K562 (cell line): ENCODE measurements around the gene SLC39A13. TPM values are rescaled to one million over a fixed set of nuclear protein-coding genes. Genes with fewer than 3 reads are reported as not detected.

Experiments
- ATAC-seq: fragments of 200-7000 bp; cut with Tn5 transposase; 3 replicates; pipeline ENCODE4 v1.9.1; 2020; ENCODE audit warnings: moderate library complexity
- BruUV-seq: library from RNA; stranded (reverse); fragments of 400-500 nt; replicated peaks from 2 replicates; lab custom pipeline; 2021; lab: Mats Ljungman, UMichigan
- CTCF ChIA-PET: fragments of 300-600 bp; formaldehyde crosslinking; extraction: SDS; loops from one replicate; lab custom pipeline; 2021; ENCODE audit warnings: low intra/inter-chr PET ratio; lab: Yijun Ruan, JAX
- POLR2A ChIA-PET: fragments of 300-600, 350-650 bp; sonication (Branson Sonifier 250); formaldehyde crosslinking; extraction: SDS; loops from one replicate; lab custom pipeline; 2021; ENCODE audit warnings: antibody characterized with exemption, inconsistent platforms; lab: Yijun Ruan, JAX
- DNase-seq, 4 experiments: peaks; one replicate each; pipeline versions ENCODE4 v3.0.0 to v3.0.0-alpha.2; 2011 to 2018; ENCODE audit warnings: low spot score in 3 of 4, mixed read lengths in 3 of 4; ENCODE audit errors: extremely low read depth in 1 of 4
- FAIRE-seq: peaks from 2 replicates; lab custom pipeline; 2011; peaks lifted over from hg19 to GRCh38; lab: Jason Lieb, UNC
- H2AFZ ChIP-seq: 2 replicates; pipeline ENCODE4 v1.6.0; 2011; ENCODE audit warnings: low read depth, low read length, control low read depth, inconsistent platforms
- H3K27ac ChIP-seq: fragments of 200-600 bp; 3 replicates; pipeline ENCODE4 v1.8.0; 2011; ENCODE audit warnings: low read depth, mild to moderate bottlenecking, control low read depth, inconsistent platforms, low read length, moderate library complexity, mixed read lengths; ENCODE audit errors: extremely low read depth
- H3K27me3 ChIP-seq, 2 experiments: fragments of 300-600 bp in 1 of 2; 2 replicates in 1 of 2; 3 replicates in 1 of 2; pipeline versions ENCODE4 v1.6.0 to v1.8.0; 2011; ENCODE audit warnings: inconsistent platforms in 2 of 2, low read length in 2 of 2, mild to moderate bottlenecking in 1 of 2, mixed read lengths in 1 of 2, moderate library complexity in 1 of 2; ENCODE audit not compliant: control insufficient read depth in 2 of 2, insufficient read depth in 2 of 2
- H3K36me3 ChIP-seq: fragments of 300-600 bp; 3 replicates; pipeline ENCODE4 v1.8.0; 2011; ENCODE audit warnings: mild to moderate bottlenecking, low read length, inconsistent platforms; ENCODE audit not compliant: control insufficient read depth, insufficient read depth
- H3K4me1 ChIP-seq, 2 experiments: fragments of 200-600 bp in 1 of 2; replicated peaks in 1 of 2; 2 replicates in 1 of 2; 3 replicates in 1 of 2; pipeline versions ENCODE4 v1.5.1 to v1.8.0; 2011; ENCODE audit warnings: inconsistent platforms in 2 of 2, low read length in 2 of 2, mild to moderate bottlenecking in 1 of 2, mixed read lengths in 1 of 2, moderate library complexity in 1 of 2; ENCODE audit not compliant: control insufficient read depth in 2 of 2, insufficient read depth in 2 of 2
- H3K4me2 ChIP-seq: 2 replicates; pipeline ENCODE4 v1.6.1; 2011; ENCODE audit warnings: low read length, control low read depth, inconsistent platforms, mixed read lengths; ENCODE audit not compliant: insufficient read depth
- H3K4me3 ChIP-seq: fragments of 200-600 bp; sonication (generic), shearing (Covaris generic); 2 replicates; pipeline ENCODE4 v1.5.1; 2016; ENCODE audit warnings: control low read depth, inconsistent platforms
- H3K79me2 ChIP-seq: fragments of 200-600 bp; 3 replicates; pipeline ENCODE4 v1.8.0; 2011; ENCODE audit warnings: low read length, inconsistent platforms; ENCODE audit not compliant: control insufficient read depth, insufficient read depth
- H3K9ac ChIP-seq, 2 experiments: 2 replicates each; pipeline versions ENCODE4 v1.6.0 to v1.6.1; 2011; ENCODE audit warnings: low read depth in 2 of 2, low read length in 2 of 2, control low read depth in 1 of 2, inconsistent platforms in 1 of 2, mild to moderate bottlenecking in 1 of 2, mixed read lengths in 1 of 2; ENCODE audit not compliant: insufficient read depth in 1 of 2
- H3K9me1 ChIP-seq: one replicate; pipeline ENCODE4 v1.6.0; 2011; ENCODE audit warnings: inconsistent platforms, mild to moderate bottlenecking, low read length, moderate library complexity; ENCODE audit not compliant: control insufficient read depth, insufficient read depth
- H3K9me3 ChIP-seq: replicated peaks from 2 replicates; pipeline ENCODE4 v1.5.1; 2011; ENCODE audit warnings: low read depth, low read length, inconsistent platforms; ENCODE audit not compliant: control insufficient read depth, insufficient read depth
- H4K20me1 ChIP-seq: replicated peaks from 2 replicates; pipeline ENCODE4 v1.6.1; 2011; ENCODE audit warnings: low read length, inconsistent platforms, mixed read lengths; ENCODE audit not compliant: control insufficient read depth, insufficient read depth
- ATF7 ChIP-seq: fragments of 450-650 bp; IDR thresholded peaks from 2 replicates; pipeline ENCODE4 v1.7.1; 2014; ENCODE audit warnings: mild to moderate bottlenecking, moderate library complexity
- CBX5 ChIP-seq: IDR thresholded peaks from 2 replicates; pipeline ENCODE4 v1.6.1; 2014; ENCODE audit warnings: low read depth, borderline replicate concordance
- EGR1 ChIP-seq: fragments of 450-650 bp; conservative IDR thresholded peaks from 2 replicates; pipeline ENCODE4 v1.6.1; 2017; ENCODE audit warnings: mild to moderate bottlenecking
- FOXM1 ChIP-seq, 2 experiments: fragments of 450-650 bp in 1 of 2; sonication (generic) in 1 of 2; formaldehyde crosslinking in 1 of 2; IDR thresholded peaks; 2 replicates each; pipeline versions ENCODE4 v1.6.1 to v1.9.0; 2017 to 2022; ENCODE audit warnings: low read depth in 2 of 2, mild to moderate bottlenecking in 2 of 2, missing genetic modification reagents in 1 of 2, moderate library complexity in 1 of 2
- GABPA ChIP-seq: fragments of 200-800 bp; sonication (Bioruptor generic); conservative IDR thresholded peaks from 2 replicates; pipeline ENCODE4 v1.6.1; 2016; ENCODE audit warnings: low read depth, missing genetic modification characterization, missing compliant biosample characterization
- HDGF ChIP-seq: fragments of 450-650 bp; IDR thresholded peaks from 2 replicates; pipeline ENCODE4 v1.6.1; 2016
- MCM3 ChIP-seq: fragments of 450-650 bp; IDR thresholded peaks from 2 replicates; pipeline ENCODE4 v1.6.1; 2016
- NCOA1 ChIP-seq: fragments of 450-650 bp; IDR thresholded peaks from 2 replicates; pipeline ENCODE4 v1.6.1; 2016; ENCODE audit warnings: low read depth
- NFRKB ChIP-seq: fragments of 450-650 bp; IDR thresholded peaks from 2 replicates; pipeline ENCODE4 v1.6.1; 2016; ENCODE audit warnings: low read depth
- POLR2G ChIP-seq: fragments of 200-400 bp; formaldehyde crosslinking; IDR thresholded peaks from 2 replicates; pipeline ENCODE4 v1.6.1; 2017; ENCODE audit warnings: low read depth, mild to moderate bottlenecking, antibody characterized with exemption, low read length, moderate library complexity
- SAP30 ChIP-seq: fragments of 200-600 bp; sonication (generic); IDR thresholded peaks from 2 replicates; pipeline ENCODE4 v1.6.1; 2012; ENCODE audit warnings: borderline replicate concordance, low read depth, mild to moderate bottlenecking, moderate library complexity, low read length, control low read depth, inconsistent platforms; ENCODE audit not compliant: insufficient read depth, poor library complexity, severe bottlenecking
- SMARCA4 ChIP-seq: fragments of 450-650 bp; IDR thresholded peaks from 2 replicates; pipeline ENCODE4 v1.6.1; 2016
- ZBTB33 ChIP-seq: sonication (generic); formaldehyde crosslinking; IDR thresholded peaks from 2 replicates; pipeline ENCODE4 v1.8.1; 2023; ENCODE audit warnings: mild to moderate bottlenecking, missing genetic modification reagents
- ZNF224 ChIP-seq: sonication (generic); formaldehyde crosslinking; IDR thresholded peaks from 2 replicates; pipeline ENCODE4 v1.8.0; 2022; ENCODE audit warnings: mild to moderate bottlenecking, missing genetic modification reagents
- ZNF589 ChIP-seq: fragments of 200-800 bp; sonication (Bioruptor generic); IDR thresholded peaks from 2 replicates; pipeline ENCODE4 v1.6.1; 2016; ENCODE audit warnings: low read depth, missing genetic modification characterization, missing compliant biosample characterization
- ZNF639 ChIP-seq, 2 experiments: fragments of 200-800 bp in 1 of 2; sonication (Bioruptor generic) in 1 of 2; sonication (generic) in 1 of 2; formaldehyde crosslinking in 1 of 2; IDR thresholded peaks in 1 of 2; conservative IDR thresholded peaks in 1 of 2; 2 replicates each; pipeline versions ENCODE4 v1.5.0 to v1.6.1; 2016 to 2020; ENCODE audit warnings: missing compliant biosample characterization in 1 of 2, missing genetic modification characterization in 1 of 2, missing genetic modification reagents in 1 of 2
- WGBS: fragments of 100-300 bp; shearing (Covaris generic); methylation state at CpG from one replicate; pipeline ENCODE4 v1.1.6; 2016; ENCODE audit warnings: low coverage, mixed read lengths; ENCODE audit not compliant: insufficient coverage; ENCODE audit errors: missing lambda C conversion rate; 5-methylcytosine and 5-hydroxymethylcytosine counted together
- in situ Hi-C: fragments of 300-500 bp; cut with MboI; formaldehyde crosslinking; loops from 4 replicates; pipeline ENCODE4 v1.15.0; 2018; ENCODE audit warnings: inconsistent platforms, mixed read lengths
- intact Hi-C: fragments of 100-400 bp; cut with micrococcal nuclease; formaldehyde crosslinking; loops from 2 replicates; pipeline ENCODE4 v1.14.2; 2022
- polyA plus RNA-seq, 8 experiments: library from polyadenylated mRNA; depleted of rRNA in 4 of 8; stranded (reverse) in 5 of 8; unstranded in 3 of 8; fragments of >200 nt; fragmentation: Nextera tagmentation in 2 of 8; fragmentation: Illumina TruSeq in 1 of 8; extraction: Ambion mirVana in 2 of 8; extraction: Trizol in 1 of 8; gene quantifications; 2 replicates each; pipeline versions ENCODE4 v1.2.1 to v1.2.3, GENCODE V29; 2011 to 2014; ENCODE audit warnings: inconsistent platforms in 1 of 8, missing spikeins in 1 of 8
- total RNA-seq, 7 experiments: library from RNA; depleted of rRNA in 6 of 7; stranded (reverse); fragments of >200 nt in 6 of 7; fragmentation: Illumina TruSeq in 2 of 7; extraction: Trizol in 2 of 7; gene quantifications; 2 replicates each; pipeline versions ENCODE4 v1.2.1 to v1.2.3, GENCODE V29; 2011 to 2021; ENCODE audit warnings: low replicate concordance in 1 of 7
- TF ChIP-seq, protein P1 (sequence below): fragments of 450-650 bp; IDR thresholded peaks from 2 replicates; pipeline ENCODE4 v1.7.0; 2016; ENCODE audit warnings: borderline replicate concordance

Gene SLC39A13
- total and polyA plus RNA-seq, 9 of the 15 experiments (the other 6 are each of a cell fraction or from before 2014, with no cell fraction given) = 0.17 to 15.9 (median 3.2) TPM

- ChIA-PET POLR2A (interaction anchor here (0.6 to 1.2 kb wide), 2 partner anchors 10 to 37 kb away, joined by 3 to 6 read pairs; no protein-coding TSS in a partner anchor), CTCF (no interaction called here)
- in situ Hi-C loops (no loop called here), intact Hi-C loops (loop anchor here (2.0 kb wide), 1 partner anchor 203 kb away; no protein-coding TSS in a partner anchor)
- no peaks in the 10 kb centered on the region for H3K9me3 ChIP-seq
- no peak overlapping the region for H3K4me2 ChIP-seq
- no TSS peak for BruUV-seq
- FAIRE-seq = peak; percentile 11
- WGBS = 42% methylated on average over 13 of the region's 16 CpGs
- peaks cover 3% of the 10 kb centered on the region; the same call in 2 of the 3 replicates for H3K79me2 ChIP-seq
- peaks cover 18% of the 10 kb centered on the region for H3K36me3 ChIP-seq
- ATAC-seq = no peak
- H3K27ac ChIP-seq = no peak overlapping the region
- peaks cover 10% of the 10 kb centered on the region for H3K9me1 ChIP-seq
- no peak overlapping the region for H2AFZ ChIP-seq
- peak overlapping the region in 1 of 2 experiments; percentile 57; a peak in 2 of 4 replicates for H3K9ac ChIP-seq
- H3K4me1 ChIP-seq = peaks cover 2 to 65% of the 10 kb centered on the region in 2 experiments; a peak in 4 of 5 replicates
- no peak overlapping the region for H3K4me3 ChIP-seq
- DNase-seq = peak in 1 of 4 experiments; percentile 37
- no peaks in the 10 kb centered on the region for H3K27me3 ChIP-seq
- TF ChIP-seq FOXM1 (IDR thresholded peaks at IDR 0.05; ENCODE audit: low read depth) (no peak), FOXM1 (CRISPR knock-in tag; IDR thresholded peaks at IDR 0.05; ENCODE audit: low read depth) (0 out of 2 replicates have a peak, but pooled peaks have one; percentile 33), EGR1 (peak; percentile 74), SMARCA4 (no peak), ZNF639 (CRISPR knock-in tag; conservative IDR thresholded peaks at IDR 0.05 in 1 of 2, IDR thresholded peaks at IDR 0.05 in 1 of 2) (no peak), NFRKB (no peak), ZBTB33 (CRISPR knock-in tag) (peak; percentile 80), POLR2G (peak; percentile 39), GABPA (tag) (no peak), CBX5 (no peak), ATF7 (no peak), ZNF224 (no peak), MCM3 (no peak), ZNF589 (CRISPR knock-in tag) (no peak), HDGF (no peak), SAP30 (no peak), NCOA1 (no peak)
- TF ChIP-seq, protein P1, sequence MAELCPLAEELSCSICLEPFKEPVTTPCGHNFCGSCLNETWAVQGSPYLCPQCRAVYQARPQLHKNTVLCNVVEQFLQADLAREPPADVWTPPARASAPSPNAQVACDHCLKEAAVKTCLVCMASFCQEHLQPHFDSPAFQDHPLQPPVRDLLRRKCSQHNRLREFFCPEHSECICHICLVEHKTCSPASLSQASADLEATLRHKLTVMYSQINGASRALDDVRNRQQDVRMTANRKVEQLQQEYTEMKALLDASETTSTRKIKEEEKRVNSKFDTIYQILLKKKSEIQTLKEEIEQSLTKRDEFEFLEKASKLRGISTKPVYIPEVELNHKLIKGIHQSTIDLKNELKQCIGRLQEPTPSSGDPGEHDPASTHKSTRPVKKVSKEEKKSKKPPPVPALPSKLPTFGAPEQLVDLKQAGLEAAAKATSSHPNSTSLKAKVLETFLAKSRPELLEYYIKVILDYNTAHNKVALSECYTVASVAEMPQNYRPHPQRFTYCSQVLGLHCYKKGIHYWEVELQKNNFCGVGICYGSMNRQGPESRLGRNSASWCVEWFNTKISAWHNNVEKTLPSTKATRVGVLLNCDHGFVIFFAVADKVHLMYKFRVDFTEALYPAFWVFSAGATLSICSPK = no peak
- H4K20me1 ChIP-seq = peaks cover 9% of the 10 kb centered on the region; the same call in 1 of the 2 replicates
Measured at GRCh38 chr11:47413908-47414684, 5.7 kb downstream of the SLC39A13 start.
